WTC11 (cell line): Measurements from ENCODE around the gene NEURL2.

ENCODE experiments used
- CREB1 ChIP-seq: sonication (generic); formaldehyde crosslinking; IDR thresholded peaks from 2 replicates; pipeline ENCODE4 v1.8.0; 2023; ENCODE audit warnings: mild to moderate bottlenecking, missing genetic modification reagents
- FOXK1 ChIP-seq: sonication (generic); formaldehyde crosslinking; IDR thresholded peaks from 2 replicates; pipeline ENCODE4 v1.8.0; 2022; ENCODE audit warnings: mild to moderate bottlenecking, moderate library complexity, missing genetic modification reagents
- JUN ChIP-seq: sonication (generic); formaldehyde crosslinking; IDR thresholded peaks from 2 replicates; pipeline ENCODE4 v1.8.0; 2023; ENCODE audit warnings: mild to moderate bottlenecking, missing genetic modification reagents
- NFE2L1 ChIP-seq: sonication (generic); formaldehyde crosslinking; IDR thresholded peaks from 2 replicates; pipeline ENCODE4 v1.8.1; 2023; ENCODE audit warnings: missing genetic modification reagents
- RELA ChIP-seq: sonication (generic); formaldehyde crosslinking; IDR thresholded peaks from 2 replicates; pipeline ENCODE4 v1.8.1; 2022; ENCODE audit warnings: missing genetic modification reagents, mild to moderate bottlenecking, borderline replicate concordance
- ZNF232 ChIP-seq: sonication (generic); formaldehyde crosslinking; IDR thresholded peaks from 2 replicates; pipeline ENCODE4 v1.8.0; 2022; ENCODE audit warnings: mild to moderate bottlenecking, missing genetic modification reagents
- TF ChIP-seq, protein P1 (sequence below): fragments of 200-600 bp; IDR thresholded peaks from 2 replicates; pipeline ENCODE4 v1.8.0; 2022; ENCODE audit warnings: antibody characterized with exemption
- TF ChIP-seq, protein P2 (sequence below): sonication (generic); formaldehyde crosslinking; IDR thresholded peaks from 2 replicates; pipeline ENCODE4 v1.8.1; 2023; ENCODE audit warnings: mild to moderate bottlenecking, missing genetic modification reagents, moderate library complexity
- TF ChIP-seq, protein P3 (sequence below): fragments of 250-450 bp; sonication (Bioruptor Pico); IDR thresholded peaks from 2 replicates; pipeline ENCODE4 v2.1.2; 2022; ENCODE audit warnings: mild to moderate bottlenecking, moderate library complexity
- TF ChIP-seq, protein P4 (sequence below): sonication (generic); formaldehyde crosslinking; IDR thresholded peaks from 2 replicates; pipeline ENCODE4 v1.8.1; 2023; ENCODE audit warnings: mild to moderate bottlenecking, missing genetic modification reagents, moderate library complexity
- TF ChIP-seq, protein P5 (sequence below): fragments of 250-450 bp; sonication (Bioruptor Pico); IDR thresholded peaks from 2 replicates; pipeline ENCODE4 v1.9.0; 2021; ENCODE audit warnings: mild to moderate bottlenecking, borderline replicate concordance
- TF ChIP-seq, protein P6 (sequence below): sonication (generic); formaldehyde crosslinking; IDR thresholded peaks from 2 replicates; pipeline ENCODE4 v1.8.1; 2022; ENCODE audit warnings: mild to moderate bottlenecking, moderate library complexity, missing genetic modification reagents
- TF ChIP-seq, protein P7 (sequence below): sonication (generic); formaldehyde crosslinking; conservative IDR thresholded peaks from 2 replicates; pipeline ENCODE4 v1.8.1; 2022; ENCODE audit warnings: mild to moderate bottlenecking, missing genetic modification reagents
- TF ChIP-seq, protein P8 (sequence below): sonication (generic); formaldehyde crosslinking; IDR thresholded peaks from 2 replicates; pipeline ENCODE4 v1.8.0; 2022; ENCODE audit warnings: mild to moderate bottlenecking, missing genetic modification reagents

DNA sequence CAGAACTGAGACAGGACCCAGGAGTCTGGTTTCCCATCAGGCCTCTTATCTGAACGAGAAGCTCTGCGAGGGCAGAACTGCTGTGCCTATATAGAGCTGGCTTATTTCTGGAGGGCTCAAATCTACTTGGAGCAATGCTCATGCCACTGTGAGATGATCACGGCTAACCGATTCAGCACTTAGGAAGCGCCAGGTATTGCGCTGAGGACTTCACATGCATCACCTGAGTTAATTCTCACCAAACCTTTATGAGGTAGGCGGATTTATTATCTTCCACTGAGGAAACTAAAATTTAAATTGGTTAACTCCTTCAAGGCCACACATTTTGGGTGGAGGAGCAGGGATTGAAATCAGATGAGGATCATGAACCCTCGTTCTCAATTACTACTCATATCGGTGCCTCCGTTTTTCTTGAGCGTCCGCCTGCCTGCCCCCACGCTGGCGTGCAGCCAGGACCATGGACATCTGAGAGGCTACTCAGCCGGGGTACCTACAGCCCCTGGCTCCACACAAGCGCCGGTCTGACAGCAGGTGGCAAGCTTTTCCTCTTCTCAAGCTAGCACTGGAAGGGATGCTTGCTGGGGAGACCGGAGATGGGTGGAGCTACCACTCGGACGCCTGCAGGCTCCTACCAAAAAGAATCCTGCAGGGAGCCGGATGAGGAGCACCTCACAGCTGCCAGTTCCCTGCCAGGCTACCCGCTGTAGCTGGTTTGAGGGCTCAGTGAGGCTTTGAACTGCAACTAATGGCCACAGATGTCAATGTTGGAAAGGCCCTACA, 42.4 kb upstream of the NEURL2 start:
- TF ChIP-seq, protein P1, sequence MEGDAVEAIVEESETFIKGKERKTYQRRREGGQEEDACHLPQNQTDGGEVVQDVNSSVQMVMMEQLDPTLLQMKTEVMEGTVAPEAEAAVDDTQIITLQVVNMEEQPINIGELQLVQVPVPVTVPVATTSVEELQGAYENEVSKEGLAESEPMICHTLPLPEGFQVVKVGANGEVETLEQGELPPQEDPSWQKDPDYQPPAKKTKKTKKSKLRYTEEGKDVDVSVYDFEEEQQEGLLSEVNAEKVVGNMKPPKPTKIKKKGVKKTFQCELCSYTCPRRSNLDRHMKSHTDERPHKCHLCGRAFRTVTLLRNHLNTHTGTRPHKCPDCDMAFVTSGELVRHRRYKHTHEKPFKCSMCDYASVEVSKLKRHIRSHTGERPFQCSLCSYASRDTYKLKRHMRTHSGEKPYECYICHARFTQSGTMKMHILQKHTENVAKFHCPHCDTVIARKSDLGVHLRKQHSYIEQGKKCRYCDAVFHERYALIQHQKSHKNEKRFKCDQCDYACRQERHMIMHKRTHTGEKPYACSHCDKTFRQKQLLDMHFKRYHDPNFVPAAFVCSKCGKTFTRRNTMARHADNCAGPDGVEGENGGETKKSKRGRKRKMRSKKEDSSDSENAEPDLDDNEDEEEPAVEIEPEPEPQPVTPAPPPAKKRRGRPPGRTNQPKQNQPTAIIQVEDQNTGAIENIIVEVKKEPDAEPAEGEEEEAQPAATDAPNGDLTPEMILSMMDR = no peak
- no peak for TF ChIP-seq ZNF232 (CRISPR knock-in tag)
- TF ChIP-seq NFE2L1 = no peak
- no peak for TF ChIP-seq FOXK1 (CRISPR knock-in tag)
- no peak for TF ChIP-seq RELA (CRISPR knock-in tag)
- TF ChIP-seq, protein P2, sequence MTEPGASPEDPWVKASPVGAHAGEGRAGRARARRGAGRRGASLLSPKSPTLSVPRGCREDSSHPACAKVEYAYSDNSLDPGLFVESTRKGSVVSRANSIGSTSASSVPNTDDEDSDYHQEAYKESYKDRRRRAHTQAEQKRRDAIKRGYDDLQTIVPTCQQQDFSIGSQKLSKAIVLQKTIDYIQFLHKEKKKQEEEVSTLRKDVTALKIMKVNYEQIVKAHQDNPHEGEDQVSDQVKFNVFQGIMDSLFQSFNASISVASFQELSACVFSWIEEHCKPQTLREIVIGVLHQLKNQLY (CRISPR knock-in tag) = no peak
- TF ChIP-seq, protein P3, sequence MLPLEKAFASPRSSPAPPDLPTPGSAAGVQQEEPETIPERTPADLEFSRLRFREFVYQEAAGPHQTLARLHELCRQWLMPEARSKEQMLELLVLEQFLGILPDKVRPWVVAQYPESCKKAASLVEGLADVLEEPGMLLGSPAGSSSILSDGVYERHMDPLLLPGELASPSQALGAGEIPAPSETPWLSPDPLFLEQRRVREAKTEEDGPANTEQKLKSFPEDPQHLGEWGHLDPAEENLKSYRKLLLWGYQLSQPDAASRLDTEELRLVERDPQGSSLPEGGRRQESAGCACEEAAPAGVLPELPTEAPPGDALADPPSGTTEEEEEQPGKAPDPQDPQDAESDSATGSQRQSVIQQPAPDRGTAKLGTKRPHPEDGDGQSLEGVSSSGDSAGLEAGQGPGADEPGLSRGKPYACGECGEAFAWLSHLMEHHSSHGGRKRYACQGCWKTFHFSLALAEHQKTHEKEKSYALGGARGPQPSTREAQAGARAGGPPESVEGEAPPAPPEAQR = no peak
- TF ChIP-seq JUN = no peak
- TF ChIP-seq, protein P4, sequence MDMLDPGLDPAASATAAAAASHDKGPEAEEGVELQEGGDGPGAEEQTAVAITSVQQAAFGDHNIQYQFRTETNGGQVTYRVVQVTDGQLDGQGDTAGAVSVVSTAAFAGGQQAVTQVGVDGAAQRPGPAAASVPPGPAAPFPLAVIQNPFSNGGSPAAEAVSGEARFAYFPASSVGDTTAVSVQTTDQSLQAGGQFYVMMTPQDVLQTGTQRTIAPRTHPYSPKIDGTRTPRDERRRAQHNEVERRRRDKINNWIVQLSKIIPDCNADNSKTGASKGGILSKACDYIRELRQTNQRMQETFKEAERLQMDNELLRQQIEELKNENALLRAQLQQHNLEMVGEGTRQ = 0 out of 2 replicates have a peak, but pooled peaks have one; percentile 33
- TF ChIP-seq, protein P5, sequence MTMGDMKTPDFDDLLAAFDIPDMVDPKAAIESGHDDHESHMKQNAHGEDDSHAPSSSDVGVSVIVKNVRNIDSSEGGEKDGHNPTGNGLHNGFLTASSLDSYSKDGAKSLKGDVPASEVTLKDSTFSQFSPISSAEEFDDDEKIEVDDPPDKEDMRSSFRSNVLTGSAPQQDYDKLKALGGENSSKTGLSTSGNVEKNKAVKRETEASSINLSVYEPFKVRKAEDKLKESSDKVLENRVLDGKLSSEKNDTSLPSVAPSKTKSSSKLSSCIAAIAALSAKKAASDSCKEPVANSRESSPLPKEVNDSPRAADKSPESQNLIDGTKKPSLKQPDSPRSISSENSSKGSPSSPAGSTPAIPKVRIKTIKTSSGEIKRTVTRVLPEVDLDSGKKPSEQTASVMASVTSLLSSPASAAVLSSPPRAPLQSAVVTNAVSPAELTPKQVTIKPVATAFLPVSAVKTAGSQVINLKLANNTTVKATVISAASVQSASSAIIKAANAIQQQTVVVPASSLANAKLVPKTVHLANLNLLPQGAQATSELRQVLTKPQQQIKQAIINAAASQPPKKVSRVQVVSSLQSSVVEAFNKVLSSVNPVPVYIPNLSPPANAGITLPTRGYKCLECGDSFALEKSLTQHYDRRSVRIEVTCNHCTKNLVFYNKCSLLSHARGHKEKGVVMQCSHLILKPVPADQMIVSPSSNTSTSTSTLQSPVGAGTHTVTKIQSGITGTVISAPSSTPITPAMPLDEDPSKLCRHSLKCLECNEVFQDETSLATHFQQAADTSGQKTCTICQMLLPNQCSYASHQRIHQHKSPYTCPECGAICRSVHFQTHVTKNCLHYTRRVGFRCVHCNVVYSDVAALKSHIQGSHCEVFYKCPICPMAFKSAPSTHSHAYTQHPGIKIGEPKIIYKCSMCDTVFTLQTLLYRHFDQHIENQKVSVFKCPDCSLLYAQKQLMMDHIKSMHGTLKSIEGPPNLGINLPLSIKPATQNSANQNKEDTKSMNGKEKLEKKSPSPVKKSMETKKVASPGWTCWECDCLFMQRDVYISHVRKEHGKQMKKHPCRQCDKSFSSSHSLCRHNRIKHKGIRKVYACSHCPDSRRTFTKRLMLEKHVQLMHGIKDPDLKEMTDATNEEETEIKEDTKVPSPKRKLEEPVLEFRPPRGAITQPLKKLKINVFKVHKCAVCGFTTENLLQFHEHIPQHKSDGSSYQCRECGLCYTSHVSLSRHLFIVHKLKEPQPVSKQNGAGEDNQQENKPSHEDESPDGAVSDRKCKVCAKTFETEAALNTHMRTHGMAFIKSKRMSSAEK (CRISPR knock-in tag) = no peak
- TF ChIP-seq, protein P6, sequence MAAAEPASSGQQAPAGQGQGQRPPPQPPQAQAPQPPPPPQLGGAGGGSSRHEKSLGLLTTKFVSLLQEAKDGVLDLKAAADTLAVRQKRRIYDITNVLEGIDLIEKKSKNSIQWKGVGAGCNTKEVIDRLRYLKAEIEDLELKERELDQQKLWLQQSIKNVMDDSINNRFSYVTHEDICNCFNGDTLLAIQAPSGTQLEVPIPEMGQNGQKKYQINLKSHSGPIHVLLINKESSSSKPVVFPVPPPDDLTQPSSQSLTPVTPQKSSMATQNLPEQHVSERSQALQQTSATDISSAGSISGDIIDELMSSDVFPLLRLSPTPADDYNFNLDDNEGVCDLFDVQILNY (CRISPR knock-in tag) = no peak; the same call in 1 of the 2 replicates
- no peak for TF ChIP-seq CREB1 (CRISPR knock-in tag)
- TF ChIP-seq, protein P7, sequence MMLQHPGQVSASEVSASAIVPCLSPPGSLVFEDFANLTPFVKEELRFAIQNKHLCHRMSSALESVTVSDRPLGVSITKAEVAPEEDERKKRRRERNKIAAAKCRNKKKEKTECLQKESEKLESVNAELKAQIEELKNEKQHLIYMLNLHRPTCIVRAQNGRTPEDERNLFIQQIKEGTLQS (CRISPR knock-in tag) = no peak
- TF ChIP-seq, protein P8, sequence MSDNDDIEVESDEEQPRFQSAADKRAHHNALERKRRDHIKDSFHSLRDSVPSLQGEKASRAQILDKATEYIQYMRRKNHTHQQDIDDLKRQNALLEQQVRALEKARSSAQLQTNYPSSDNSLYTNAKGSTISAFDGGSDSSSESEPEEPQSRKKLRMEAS = 0 out of 2 replicates have a peak, but pooled peaks have one; percentile 14
